HG03558 (cell line): ENCODE results near the gene KRT14.
"Not testable (repeated sequence)": the region's sequence is repeated elsewhere in the genome, so short reads cannot be mapped to it uniquely, and the experiment has no call there.

Experiments used
- ATAC-seq: cut with Tn5 transposase; IDR thresholded peaks from one replicate; pipeline ENCODE4 v1.9.1; 2021; ENCODE audit warnings: moderate number of reproducible peaks; ENCODE audit not compliant: unreplicated experiment; ENCODE audit errors: extremely low read depth

Gene KRT14

DNA sequence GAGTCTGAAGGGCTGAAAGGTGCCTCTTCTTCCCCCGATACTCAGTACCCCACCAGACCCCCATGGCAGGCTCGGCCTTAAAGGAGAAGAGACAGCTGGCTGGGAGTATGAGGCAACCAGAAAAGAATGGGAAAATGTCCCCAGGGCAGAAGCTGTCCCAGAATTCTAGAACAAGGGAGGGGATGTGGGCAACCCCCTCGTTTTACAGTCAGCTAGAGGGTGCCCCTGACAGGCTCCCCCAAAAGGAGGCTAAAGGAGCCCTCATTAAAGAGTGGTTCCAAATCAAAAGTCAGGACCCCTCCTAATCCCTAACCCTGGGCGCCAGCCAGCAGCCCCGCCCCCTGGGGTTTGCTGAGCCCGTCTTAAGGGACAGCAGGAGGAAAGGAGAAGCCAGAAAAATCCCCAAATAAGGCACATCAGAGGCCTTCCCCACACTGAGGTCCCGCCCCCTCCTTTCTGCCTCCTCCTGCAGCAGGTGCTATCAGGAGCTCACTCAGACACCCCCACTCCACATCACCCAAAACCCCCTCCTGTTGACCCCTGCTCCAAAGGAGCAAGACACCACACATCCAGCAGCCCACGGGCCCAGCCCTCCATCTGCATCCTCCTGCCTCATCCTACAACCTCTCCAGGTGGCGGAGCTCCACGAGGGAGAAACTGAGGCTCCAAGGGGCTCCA is 36.6 kb upstream of the KRT14 start:
- ATAC-seq: not testable (repeated sequence)

DNA sequence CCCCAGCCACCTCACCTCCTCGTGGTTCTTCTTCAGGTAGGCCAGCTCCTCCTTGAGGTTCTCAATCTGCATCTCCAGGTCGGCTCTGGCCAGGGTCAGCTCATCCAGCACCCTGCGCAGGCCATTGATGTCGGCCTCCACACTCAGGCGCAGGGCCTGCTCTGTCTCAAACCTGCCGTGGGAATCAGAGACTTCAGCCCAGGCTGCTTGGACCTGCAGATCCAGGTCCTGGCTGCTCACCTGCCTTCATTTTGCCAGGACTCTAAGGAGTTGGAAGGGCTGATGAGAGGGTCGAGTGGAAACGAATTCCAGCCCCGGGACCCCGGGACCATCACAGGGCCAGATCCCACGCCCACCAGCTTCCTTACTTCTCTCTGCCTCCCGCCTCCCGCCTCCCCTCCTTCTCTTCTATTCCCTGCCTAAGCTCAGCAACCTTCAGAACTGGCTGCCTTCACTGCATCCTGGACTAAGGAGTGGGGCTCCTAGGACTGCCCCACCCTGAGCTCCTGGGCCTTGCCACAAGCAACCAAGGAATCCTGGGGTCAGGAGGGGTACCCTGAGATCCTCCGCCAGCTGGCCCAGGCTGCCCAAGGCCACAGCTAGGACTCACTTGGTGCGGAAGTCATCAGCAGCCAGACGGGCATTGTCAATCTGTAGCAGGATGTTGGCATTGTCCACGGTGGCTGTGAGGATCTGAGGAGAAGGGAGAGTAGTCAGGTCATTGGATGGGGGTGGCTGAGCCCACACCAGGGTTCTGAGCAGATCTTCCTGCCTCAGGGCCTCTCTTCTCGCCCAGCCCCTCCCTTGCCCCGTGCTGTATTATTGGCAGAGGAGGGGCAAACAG is 35.9 kb upstream of the KRT14 start:
- ATAC-seq: not testable (repeated sequence)

GRCh38 chr17:41621916-41622315 is 35.2 kb upstream of the KRT14 start:
- ATAC-seq: no peak

- not testable (repeated sequence) for ATAC-seq
Measured at GRCh38 chr17:41621435-41621817, 34.7 kb upstream of the KRT14 start.

DNA sequence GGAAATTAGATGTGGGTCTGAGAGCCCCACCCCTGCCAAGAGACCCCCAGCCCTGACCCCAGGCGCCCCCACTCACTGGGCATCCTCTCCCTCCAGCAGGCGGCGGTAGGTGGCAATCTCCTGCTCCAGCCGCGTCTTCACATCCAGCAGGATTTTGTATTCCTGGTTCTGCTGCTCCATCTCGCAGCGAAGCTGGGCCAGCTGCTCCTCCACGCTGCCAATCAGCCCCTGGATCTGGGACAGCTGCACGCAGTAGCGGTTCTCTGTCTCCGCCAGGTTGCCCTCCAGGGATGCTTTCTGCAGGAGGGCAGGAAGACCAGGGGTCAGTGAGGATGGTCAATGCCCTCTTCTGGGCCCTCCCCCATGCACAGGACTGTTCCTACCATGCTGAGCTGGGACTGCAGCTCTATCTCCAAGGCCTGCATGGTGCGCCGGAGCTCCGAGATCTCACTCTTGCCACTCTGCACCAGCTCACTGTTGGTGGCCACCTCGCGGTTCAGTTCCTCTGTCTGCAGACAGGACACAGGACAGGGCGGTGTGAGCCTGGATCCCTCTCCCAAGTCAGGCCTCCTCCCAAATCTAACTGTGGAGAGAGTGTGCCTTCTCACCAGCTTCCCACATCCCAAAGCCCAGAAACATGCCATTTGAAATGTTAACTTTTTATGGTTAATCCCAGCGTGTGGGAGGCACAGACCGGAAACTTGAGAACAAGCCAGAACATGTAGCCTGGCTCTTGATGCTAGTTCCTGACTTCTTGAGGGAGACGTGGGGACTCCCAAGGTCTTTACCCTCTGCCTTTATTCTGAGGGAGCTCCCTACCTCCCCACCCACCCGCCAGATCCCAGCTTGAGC is 34.1 kb upstream of the KRT14 start:
- no peak for ATAC-seq

DNA sequence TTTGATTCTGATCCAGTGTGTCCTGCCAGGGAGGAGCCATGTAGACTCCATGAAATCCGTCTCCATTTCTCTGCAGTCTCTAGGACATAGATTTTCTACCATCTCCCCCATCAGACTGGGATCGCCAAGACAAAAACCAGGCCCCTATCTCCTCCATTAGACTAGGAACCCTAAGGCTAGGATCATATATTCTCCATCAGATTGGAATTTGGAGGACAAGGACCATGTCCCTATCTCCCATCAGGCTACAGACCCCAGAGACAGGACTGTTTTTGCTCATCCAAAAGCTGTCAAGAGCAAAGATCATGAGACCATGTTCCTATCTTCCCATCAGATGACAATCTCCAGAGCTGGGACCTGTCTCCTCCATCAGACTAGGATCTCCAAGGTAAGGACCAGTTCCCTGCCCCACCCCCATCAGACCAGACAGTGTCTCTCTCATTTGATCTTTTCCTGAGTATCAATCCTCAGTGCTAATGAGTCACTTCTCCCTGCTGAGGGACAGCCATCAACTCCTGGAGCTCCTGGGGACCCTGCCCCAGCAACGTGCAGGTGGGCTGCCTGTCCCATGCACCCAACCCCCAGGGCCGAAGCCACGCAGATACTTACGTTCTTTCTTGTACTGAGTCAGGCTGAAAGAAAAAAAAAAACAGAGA is 33.4 kb upstream of the KRT14 start:
- not testable (repeated sequence) for ATAC-seq

- no peak for ATAC-seq
Measured at GRCh38 chr17:41619036-41619926, 32.6 kb upstream of the KRT14 start.

- no peak for ATAC-seq
Measured at GRCh38 chr17:41618341-41619035, 31.8 kb upstream of the KRT14 start.

DNA sequence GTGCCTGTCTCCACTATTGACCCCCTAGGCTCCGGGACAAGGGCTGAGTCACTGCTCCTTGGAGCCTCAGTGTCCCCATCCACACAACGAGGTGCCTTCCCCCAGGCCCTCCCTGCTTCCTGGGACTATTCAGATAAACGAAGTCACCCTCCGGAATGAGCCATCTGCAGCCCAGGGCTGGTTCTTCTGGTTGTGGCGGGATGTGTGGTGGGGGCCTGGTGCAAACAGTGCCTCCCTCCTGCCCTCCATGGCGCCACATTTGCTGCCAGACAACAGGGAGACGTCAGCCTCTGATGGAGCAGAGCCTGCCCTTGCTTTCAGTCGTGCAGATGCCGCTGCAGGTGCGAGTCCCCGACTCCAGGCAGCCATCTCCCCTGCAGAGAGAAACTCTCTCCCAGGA is 31.0 kb upstream of the KRT14 start:
- ATAC-seq: no peak

- ATAC-seq: no peak
Measured at GRCh38 chr17:41617136-41617535, 30.4 kb upstream of the KRT14 start.

- ATAC-seq: not testable (repeated sequence)
Measured at GRCh38 chr17:41616486-41616885, 29.8 kb upstream of the KRT14 start.

- ATAC-seq: no peak
Measured at GRCh38 chr17:41615454-41615853, 28.8 kb upstream of the KRT14 start.

- ATAC-seq: not testable (repeated sequence)
Measured at GRCh38 chr17:41614767-41615166, 28.1 kb upstream of the KRT14 start.

DNA sequence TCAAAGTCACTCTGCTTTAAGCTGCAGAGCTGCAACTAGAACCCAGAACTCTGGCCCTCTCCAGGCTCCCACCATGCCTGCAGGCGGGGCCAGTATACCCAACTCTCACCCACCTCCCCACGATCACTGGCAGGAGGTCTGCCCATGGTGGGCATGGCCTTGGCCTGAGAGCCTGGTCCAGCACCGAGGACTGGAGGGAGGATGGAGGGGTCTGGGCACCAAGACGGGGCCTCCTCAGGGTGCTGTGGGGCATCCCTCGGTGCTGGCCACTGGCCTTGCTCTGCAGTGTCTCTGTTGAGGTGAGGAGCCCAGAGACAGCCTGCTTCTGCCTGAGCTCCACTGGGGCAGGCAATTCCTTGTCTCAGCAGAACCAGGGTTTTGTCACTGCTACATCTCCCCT is 27.4 kb upstream of the KRT14 start:
- ATAC-seq: no peak

DNA sequence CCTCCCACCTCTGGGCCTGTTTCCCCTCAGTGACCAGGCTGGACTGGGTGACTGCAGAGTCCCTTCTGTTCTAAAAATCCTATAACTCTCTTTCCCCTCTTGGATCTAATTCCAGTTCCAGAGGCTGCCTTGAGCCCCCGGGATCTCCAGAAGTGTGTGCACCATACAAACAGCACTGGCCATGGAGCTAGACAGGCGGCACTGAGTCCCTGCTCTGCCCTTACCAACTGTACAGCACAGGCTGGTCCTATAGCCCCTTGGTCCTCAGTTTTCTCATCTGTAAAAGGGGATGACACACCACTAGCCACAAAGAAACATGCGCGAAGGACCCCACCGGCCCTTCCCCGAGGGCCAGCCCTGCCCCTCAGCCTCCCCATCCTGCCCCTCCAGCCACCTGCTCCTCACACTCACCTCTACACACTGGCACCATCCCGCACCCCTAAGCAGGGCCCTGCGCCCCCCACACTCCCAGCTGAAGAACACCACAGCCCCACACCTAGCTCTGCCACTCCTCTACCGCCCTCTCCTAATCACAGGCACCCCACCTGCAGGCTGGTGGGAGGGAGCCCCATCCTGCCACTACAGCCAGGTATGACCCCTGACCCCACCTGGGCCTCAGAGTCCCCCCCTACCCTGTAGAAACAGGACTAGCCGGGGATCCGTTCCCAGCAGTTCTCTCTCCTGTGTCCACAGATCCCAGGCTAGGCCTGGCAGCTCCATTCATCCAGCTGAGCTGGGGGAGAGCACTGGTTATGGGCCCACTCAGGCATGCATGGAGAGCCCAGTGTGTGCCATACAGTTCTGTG is 26.8 kb upstream of the KRT14 start:
- ATAC-seq: no peak

- ATAC-seq: not testable (repeated sequence)
Measured at GRCh38 chr17:41612376-41613160, 25.9 kb upstream of the KRT14 start, which contains the start of gene KRT16. Gene KRT16, minus strand, starts transcription at chr17:41612767. Its CDS starts 79 bp downstream, at chr17:41612688.
